ENCODE results near the gene ARPC4.

DNA sequence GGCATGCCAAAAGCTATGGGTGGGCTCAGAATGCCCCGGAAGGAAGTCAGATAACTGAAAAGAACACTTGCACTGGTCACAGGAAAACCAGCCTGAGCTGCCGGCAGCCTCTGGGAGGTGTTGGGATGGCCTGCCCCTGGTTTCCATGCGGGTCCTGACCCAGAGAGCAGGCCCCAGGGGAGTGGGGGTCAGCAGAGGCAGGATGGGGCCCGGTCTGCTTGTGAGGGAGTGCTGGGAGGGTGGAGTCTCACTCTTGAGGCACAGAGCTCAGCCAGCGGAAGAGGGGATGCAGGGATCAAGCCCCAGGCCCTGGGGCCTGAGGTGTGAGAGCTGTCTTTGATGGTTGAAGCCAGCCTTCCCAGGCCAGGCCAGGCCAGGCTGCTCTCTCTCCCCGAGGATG is 53.3 kb downstream of the ARPC4 start:
- TF ChIP-seq POLR2AphosphoS5 (IDR thresholded peaks at IDR 0.05) (no peak), EP300 (IDR thresholded peaks at IDR 0.05) (no peak), POLR2A (IDR thresholded peaks at IDR 0.05) (no peak)
- TF ChIP-seq, protein P1, sequence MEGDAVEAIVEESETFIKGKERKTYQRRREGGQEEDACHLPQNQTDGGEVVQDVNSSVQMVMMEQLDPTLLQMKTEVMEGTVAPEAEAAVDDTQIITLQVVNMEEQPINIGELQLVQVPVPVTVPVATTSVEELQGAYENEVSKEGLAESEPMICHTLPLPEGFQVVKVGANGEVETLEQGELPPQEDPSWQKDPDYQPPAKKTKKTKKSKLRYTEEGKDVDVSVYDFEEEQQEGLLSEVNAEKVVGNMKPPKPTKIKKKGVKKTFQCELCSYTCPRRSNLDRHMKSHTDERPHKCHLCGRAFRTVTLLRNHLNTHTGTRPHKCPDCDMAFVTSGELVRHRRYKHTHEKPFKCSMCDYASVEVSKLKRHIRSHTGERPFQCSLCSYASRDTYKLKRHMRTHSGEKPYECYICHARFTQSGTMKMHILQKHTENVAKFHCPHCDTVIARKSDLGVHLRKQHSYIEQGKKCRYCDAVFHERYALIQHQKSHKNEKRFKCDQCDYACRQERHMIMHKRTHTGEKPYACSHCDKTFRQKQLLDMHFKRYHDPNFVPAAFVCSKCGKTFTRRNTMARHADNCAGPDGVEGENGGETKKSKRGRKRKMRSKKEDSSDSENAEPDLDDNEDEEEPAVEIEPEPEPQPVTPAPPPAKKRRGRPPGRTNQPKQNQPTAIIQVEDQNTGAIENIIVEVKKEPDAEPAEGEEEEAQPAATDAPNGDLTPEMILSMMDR (IDR thresholded peaks at IDR 0.05) = no peak
